Measurements from ENCODE around the gene GDPD5.

The GDPD5 gene

GRCh38 chr11:75525433-75526191, at the start of gene GDPD5:
Gene GDPD5 (minus strand): TSS chr11:75525941. CDS start chr11:75477735, 48,206 bp downstream.
- peak; percentile 56 for DNase-seq (ENCODE audit: low read depth)

GRCh38 chr11:75574698-75575602, 49.2 kb upstream of the GDPD5 start:
- DNase-seq (ENCODE audit: low read depth): no peak

GRCh38 chr11:75572744-75573143, 47.0 kb upstream of the GDPD5 start:
- DNase-seq (ENCODE audit: low read depth): no peak

- DNase-seq (ENCODE audit: low read depth): no peak
These were observed 45.9 kb upstream of the GDPD5 start for GRCh38 chr11:75571625-75572024.

GRCh38 chr11:75570559-75571139, 44.9 kb upstream of the GDPD5 start:
- no peak for DNase-seq (ENCODE audit: low read depth)

- no peak for DNase-seq (ENCODE audit: low read depth)
These were observed 43.0 kb upstream of the GDPD5 start for GRCh38 chr11:75568616-75569219.

GRCh38 chr11:75567971-75568370, 42.2 kb upstream of the GDPD5 start:
- no peak for DNase-seq (ENCODE audit: low read depth)

GRCh38 chr11:75566763-75567279, 41.1 kb upstream of the GDPD5 start:
- no peak for DNase-seq (ENCODE audit: low read depth)

- no peak for DNase-seq (ENCODE audit: low read depth)
These were observed 40.4 kb upstream of the GDPD5 start for GRCh38 chr11:75565916-75566762.

- DNase-seq (ENCODE audit: low read depth): no peak
These were observed 39.6 kb upstream of the GDPD5 start for GRCh38 chr11:75565221-75565814.

GRCh38 chr11:75563978-75564552, 38.3 kb upstream of the GDPD5 start:
- DNase-seq (ENCODE audit: low read depth): no peak

- no peak for DNase-seq (ENCODE audit: low read depth)
These were observed 37.8 kb upstream of the GDPD5 start for GRCh38 chr11:75563501-75563977.

- DNase-seq (ENCODE audit: low read depth): no peak
These were observed 37.2 kb upstream of the GDPD5 start for GRCh38 chr11:75562836-75563484.

- no peak for DNase-seq (ENCODE audit: low read depth)
These were observed 36.5 kb upstream of the GDPD5 start, which contains the start of gene SERPINH1 for GRCh38 chr11:75562048-75562835. Gene SERPINH1 (plus strand): TSS chr11:75562253. CDS start chr11:75566350, 4,097 bp downstream.

- DNase-seq (ENCODE audit: low read depth): no peak
These were observed 35.8 kb upstream of the GDPD5 start for GRCh38 chr11:75561426-75562047.

- no peak for DNase-seq (ENCODE audit: low read depth)
These were observed 34.9 kb upstream of the GDPD5 start for GRCh38 chr11:75560644-75561043.

GRCh38 chr11:75558939-75559843, 33.5 kb upstream of the GDPD5 start:
- DNase-seq (ENCODE audit: low read depth): no peak
